Endothelial cell of umbilical vein (primary cell): ENCODE measurements around the gene SKI.

Experiments
- CTCF ChIP-seq, 2 donors: IDR thresholded peaks; 1 replicate in 1 of 2; 2 replicates in 1 of 2; pipeline ENCODE4 v1.5.1; 2011; ENCODE audit warnings: low read length in 2 of 2, mild to moderate bottlenecking in 2 of 2, moderate library complexity in 2 of 2, control low read depth in 1 of 2, inconsistent platforms in 1 of 2, low read depth in 1 of 2; ENCODE audit not compliant: insufficient read depth in 1 of 2; ENCODE audit errors: extremely low read depth in 1 of 2
- EZH2 ChIP-seq: IDR thresholded peaks from 2 replicates; pipeline ENCODE4 v1.6.1; 2012; ENCODE audit warnings: borderline replicate concordance, low read depth, mild to moderate bottlenecking, moderate library complexity, low read length, inconsistent platforms; ENCODE audit not compliant: severe bottlenecking
- FOS ChIP-seq: IDR thresholded peaks from 2 replicates; pipeline ENCODE4 v1.6.1; 2011; ENCODE audit warnings: mild to moderate bottlenecking, low read length, moderate library complexity, borderline replicate concordance; ENCODE audit not compliant: insufficient read depth
- MYC ChIP-seq: IDR thresholded peaks from one replicate; pipeline ENCODE4 v1.6.1; 2011; ENCODE audit warnings: mild to moderate bottlenecking, low read depth, low read length
- POLR2A ChIP-seq: IDR thresholded peaks from 2 replicates; pipeline ENCODE4 v1.6.1; 2012; ENCODE audit warnings: low read depth, mild to moderate bottlenecking, control low read depth, low read length

GRCh38 chr1:2295526-2295925 is 67.4 kb downstream of the SKI start:
- TF ChIP-seq CTCF (IDR thresholded peaks at IDR 0.05; ENCODE audit: extremely low read depth in 1 of 2, insufficient read depth in 1 of 2, low read depth in 1 of 2, low read length in 2 of 2), result no peak
- TF ChIP-seq POLR2A, result no peak
- TF ChIP-seq MYC, result no peak
- no peak for TF ChIP-seq EZH2
- TF ChIP-seq FOS, result no peak
